ENCODE results near the gene OTULINL. TPM values are rescaled to one million over a fixed set of nuclear protein-coding genes. Genes with fewer than 3 reads are reported as not detected.

The OTULINL gene
- polyA plus RNA-seq, 1 experiment, result 2.6 TPM

- Histone ChIP-seq H3K36me3 (ENCODE audit: control insufficient read depth, insufficient read depth, low read length) (no peaks in the 10 kb centered on the region), H3K4me3 (ENCODE audit: low read depth, low read length) (no peak overlapping the region), H3K27me3 (ENCODE audit: control insufficient read depth, insufficient read depth, low read length) (no peaks in the 10 kb centered on the region)
- TF ChIP-seq CTCF (IDR thresholded peaks at IDR 0.05; ENCODE audit: insufficient read depth, low read depth, low read length), result no peak
- ChIA-PET POLR2A (no interaction called here), CTCF (interaction anchor here (0.6 to 1.1 kb wide), 2 partner anchors 21 to 143 kb away, joined by 3 read pairs; no protein-coding TSS in a partner anchor)
- DNase-seq (ENCODE audit: low read depth), result no peak
These were observed 25.5 kb downstream of the OTULINL start for GRCh38 chr5:14607104-14607503.

- ChIA-PET POLR2A (no interaction called here), CTCF (interaction anchor here (0.6 to 1.9 kb wide), 3 partner anchors 20 to 44 kb away, joined by 3 read pairs; no protein-coding TSS in a partner anchor)
- TF ChIP-seq CTCF (IDR thresholded peaks at IDR 0.05; ENCODE audit: insufficient read depth, low read depth, low read length), result no peak
- no peaks in the 10 kb centered on the region for H3K27me3 ChIP-seq (ENCODE audit: control insufficient read depth, insufficient read depth, low read length)
- no peak overlapping the region for H3K4me3 ChIP-seq (ENCODE audit: low read depth, low read length)
- no peaks in the 10 kb centered on the region for H3K36me3 ChIP-seq (ENCODE audit: control insufficient read depth, insufficient read depth, low read length)
- no peak for DNase-seq (ENCODE audit: low read depth)
These were observed 26.6 kb downstream of the OTULINL start for GRCh38 chr5:14608169-14608568.

- POLR2A ChIA-PET, result no interaction called here
- no peak for TF ChIP-seq CTCF (IDR thresholded peaks at IDR 0.05; ENCODE audit: insufficient read depth, low read depth, low read length)
These were observed 30.1 kb downstream of the OTULINL start for GRCh38 chr5:14611737-14612136.

GRCh38 chr5:14614490-14614889 lies 32.9 kb downstream of the OTULINL start:
- Histone ChIP-seq H3K4me3 (ENCODE audit: low read depth, low read length) (no peak overlapping the region), H3K27me3 (ENCODE audit: control insufficient read depth, insufficient read depth, low read length) (no peaks in the 10 kb centered on the region; the same call in 1 of the 2 replicates), H3K36me3 (ENCODE audit: control insufficient read depth, insufficient read depth, low read length) (no peaks in the 10 kb centered on the region)
- no peak for DNase-seq (ENCODE audit: low read depth)
- ChIA-PET POLR2A (no interaction called here), CTCF (interaction anchor here (0.7 to 0.9 kb wide), 2 partner anchors 19 to 217 kb away, joined by 3 to 4 read pairs; no protein-coding TSS in a partner anchor)
- TF ChIP-seq CTCF (IDR thresholded peaks at IDR 0.05; ENCODE audit: insufficient read depth, low read depth, low read length), result no peak

More at GRCh38 chr5:14611737-14612136, 30.1 kb downstream of the OTULINL start:
- H3K36me3 ChIP-seq (ENCODE audit: control insufficient read depth, insufficient read depth, low read length), result no peaks in the 10 kb centered on the region
- CTCF ChIA-PET, result no interaction called here
- H3K27me3 ChIP-seq (ENCODE audit: control insufficient read depth, insufficient read depth, low read length), result no peaks in the 10 kb centered on the region
- no peak overlapping the region for H3K4me3 ChIP-seq (ENCODE audit: low read depth, low read length)
- DNase-seq (ENCODE audit: low read depth), result no peak

DNA sequence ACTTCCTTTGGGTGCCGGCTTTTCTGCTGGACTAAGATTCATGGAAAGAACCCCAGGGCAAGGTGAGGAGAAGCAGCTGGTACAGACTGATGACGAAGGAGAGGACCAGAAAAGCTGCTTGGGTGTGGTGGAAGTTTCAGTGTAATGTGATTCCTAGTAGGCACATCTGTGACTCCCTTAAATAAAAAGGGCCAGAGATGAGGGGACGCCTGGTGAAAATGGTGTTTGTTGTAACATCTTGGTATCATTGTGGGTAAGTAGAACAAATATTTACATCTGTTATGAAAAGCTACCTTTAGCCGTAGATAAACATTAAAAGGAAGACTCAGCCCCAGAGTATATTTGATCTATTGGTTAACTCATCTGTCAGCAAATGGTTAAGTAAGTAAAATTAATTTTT lies 33.8 kb downstream of the OTULINL start:
- no peaks in the 10 kb centered on the region for H3K36me3 ChIP-seq (ENCODE audit: control insufficient read depth, insufficient read depth, low read length)
- DNase-seq (ENCODE audit: low read depth), result no peak
- H3K27me3 ChIP-seq (ENCODE audit: control insufficient read depth, insufficient read depth, low read length), result no peaks in the 10 kb centered on the region; the same call in 1 of the 2 replicates
- H3K4me3 ChIP-seq (ENCODE audit: low read depth, low read length), result no peak overlapping the region
- POLR2A ChIA-PET, result no interaction called here
- TF ChIP-seq CTCF (IDR thresholded peaks at IDR 0.05; ENCODE audit: insufficient read depth, low read depth, low read length), result no peak
- CTCF ChIA-PET, result no interaction called here

All from BJ (cell line).